ENCODE measurements around the gene MCF2L.

DNA sequence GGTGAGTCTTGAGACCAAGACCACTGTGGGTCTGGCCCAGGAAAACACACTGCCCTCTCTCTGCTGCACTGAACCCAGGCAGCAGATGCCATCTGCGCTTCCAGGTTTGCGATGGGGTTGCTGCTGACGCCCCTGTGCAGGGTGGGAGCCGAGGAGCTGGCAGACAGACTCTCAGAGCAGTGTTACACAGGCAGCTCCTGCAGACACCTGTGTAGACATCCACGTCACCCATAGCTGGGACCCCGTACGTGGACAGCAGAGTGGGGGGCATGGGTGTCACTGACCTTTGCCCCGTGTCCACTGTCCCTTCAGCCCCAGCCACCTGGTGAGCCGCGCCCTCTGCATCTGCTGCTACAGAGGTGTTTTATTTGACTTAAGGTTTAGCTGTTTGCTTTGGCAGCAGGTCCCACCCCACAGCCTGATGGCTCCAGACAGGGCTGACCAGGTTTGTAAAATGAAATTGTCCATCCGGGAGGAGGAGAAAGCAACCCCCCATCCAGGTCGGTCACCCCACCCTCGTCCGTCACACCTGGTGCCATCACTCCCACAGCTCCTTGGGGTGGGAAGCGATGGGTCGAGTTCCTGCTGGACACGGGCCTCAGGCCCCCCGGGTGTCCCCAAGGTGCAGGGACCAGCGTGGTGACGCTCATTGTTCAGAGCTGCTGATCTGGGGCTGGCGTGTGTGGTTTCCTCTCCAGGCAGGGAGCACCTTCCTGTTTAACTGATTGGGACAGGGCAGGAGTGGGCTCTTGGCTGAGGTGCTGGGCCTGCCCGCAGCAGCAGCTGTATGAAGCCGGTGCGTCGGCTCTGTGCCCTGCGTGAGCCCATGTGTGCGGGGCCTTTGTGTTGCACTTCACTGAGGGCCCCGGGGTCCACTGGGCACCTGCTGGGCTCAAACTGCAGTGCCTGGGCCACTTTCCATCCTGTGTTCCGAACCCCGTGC lies 28.4 kb downstream of the MCF2L start:
- TF ChIP-seq, protein P1, sequence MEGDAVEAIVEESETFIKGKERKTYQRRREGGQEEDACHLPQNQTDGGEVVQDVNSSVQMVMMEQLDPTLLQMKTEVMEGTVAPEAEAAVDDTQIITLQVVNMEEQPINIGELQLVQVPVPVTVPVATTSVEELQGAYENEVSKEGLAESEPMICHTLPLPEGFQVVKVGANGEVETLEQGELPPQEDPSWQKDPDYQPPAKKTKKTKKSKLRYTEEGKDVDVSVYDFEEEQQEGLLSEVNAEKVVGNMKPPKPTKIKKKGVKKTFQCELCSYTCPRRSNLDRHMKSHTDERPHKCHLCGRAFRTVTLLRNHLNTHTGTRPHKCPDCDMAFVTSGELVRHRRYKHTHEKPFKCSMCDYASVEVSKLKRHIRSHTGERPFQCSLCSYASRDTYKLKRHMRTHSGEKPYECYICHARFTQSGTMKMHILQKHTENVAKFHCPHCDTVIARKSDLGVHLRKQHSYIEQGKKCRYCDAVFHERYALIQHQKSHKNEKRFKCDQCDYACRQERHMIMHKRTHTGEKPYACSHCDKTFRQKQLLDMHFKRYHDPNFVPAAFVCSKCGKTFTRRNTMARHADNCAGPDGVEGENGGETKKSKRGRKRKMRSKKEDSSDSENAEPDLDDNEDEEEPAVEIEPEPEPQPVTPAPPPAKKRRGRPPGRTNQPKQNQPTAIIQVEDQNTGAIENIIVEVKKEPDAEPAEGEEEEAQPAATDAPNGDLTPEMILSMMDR (IDR thresholded peaks at IDR 0.05; ENCODE audit: poor library complexity, severe bottlenecking): no peak
- no peak for TF ChIP-seq TAF1 (IDR thresholded peaks at IDR 0.05; ENCODE audit: low read depth)

Data from neural cell (in vitro differentiated cells).